GM19240 (cell line): ENCODE measurements around the gene PAPOLA.
"Not testable (repeated sequence)": the region's sequence is repeated elsewhere in the genome, so short reads cannot be mapped to it uniquely, and the experiment has no call there.

Experiments used
- DNase-seq: peaks from one replicate; pipeline ENCODE4 v3.0.0; 2011; ENCODE audit warnings: low spot score; ENCODE audit not compliant: insufficient read length

The PAPOLA gene

DNA sequence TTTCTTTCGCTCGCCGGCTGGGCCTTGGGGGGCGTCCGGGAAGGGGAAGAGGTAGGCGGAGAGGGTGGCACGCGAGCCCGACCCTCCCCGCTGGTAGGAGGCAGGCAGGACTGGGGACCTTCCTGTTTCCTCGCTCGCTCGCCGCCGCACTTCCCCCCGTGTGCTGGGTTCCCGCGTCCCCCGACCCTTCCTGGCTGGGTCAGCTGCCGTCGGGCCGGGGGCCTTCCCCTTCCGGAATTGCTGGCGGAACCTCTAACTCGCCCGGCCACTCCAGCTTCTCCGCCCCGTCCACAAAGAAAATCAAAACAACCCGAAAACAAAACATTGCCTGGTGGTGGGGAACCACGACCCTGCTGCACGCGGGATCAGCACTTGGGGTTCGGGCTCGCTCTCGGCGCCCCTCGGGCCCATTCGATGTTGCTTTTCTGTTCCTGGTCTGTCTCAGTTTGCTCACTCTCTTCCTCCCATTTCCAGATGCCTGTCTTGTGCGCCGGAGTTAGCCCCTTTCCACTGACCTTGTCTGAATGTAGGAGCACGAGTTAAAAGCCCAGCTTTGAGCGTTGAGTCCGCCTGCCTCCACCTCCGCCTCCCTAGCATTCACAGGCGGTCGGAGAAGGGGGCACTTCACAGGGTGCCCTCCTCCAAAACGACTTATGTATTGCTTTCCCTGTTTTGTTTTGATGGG lies 581 bp downstream of the PAPOLA start:
- DNase-seq = peak; percentile 13

GRCh38 chr14:96503306-96503679 lies 1.1 kb downstream of the PAPOLA start:
- no peak for DNase-seq

DNA sequence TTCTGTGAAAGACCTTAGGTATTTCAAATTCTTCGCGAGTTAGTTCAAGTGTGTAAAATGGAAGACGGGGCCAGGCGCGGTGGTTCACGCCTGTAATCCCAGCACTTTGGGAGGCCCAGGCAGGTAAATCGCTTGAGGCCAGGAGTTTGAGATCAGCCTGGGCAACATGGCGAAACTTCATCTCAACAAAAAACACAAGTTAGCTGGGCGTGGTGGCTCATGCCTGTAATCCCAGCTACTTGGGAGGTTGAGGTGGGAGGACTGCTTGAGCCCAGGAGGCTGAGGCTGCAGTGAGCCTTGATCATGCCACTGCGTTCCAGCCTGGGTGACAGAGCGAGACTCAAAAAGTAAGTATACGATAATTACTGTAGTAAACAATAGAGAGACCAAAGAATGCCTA lies 2.2 kb downstream of the PAPOLA start:
- not testable (repeated sequence) for DNase-seq

DNA sequence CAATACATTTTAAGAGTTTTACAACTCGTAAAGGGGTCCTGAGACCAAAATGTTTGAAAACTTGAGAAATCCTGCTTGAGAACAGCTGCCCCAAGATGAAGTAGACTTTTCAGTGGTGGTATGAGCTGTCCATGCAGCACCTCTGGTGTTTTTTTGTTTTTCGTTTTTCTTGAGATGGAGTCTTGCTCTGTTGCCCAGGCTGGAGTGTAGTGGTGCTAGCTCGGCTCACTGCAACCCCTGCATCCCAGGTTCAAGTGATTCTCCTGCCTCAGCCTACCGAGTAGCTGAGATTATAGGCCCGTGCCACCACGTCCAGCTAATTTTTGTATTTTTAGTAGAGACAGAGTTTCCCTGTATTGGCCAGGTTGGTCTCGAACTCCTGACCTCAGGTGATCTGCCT lies 5.5 kb downstream of the PAPOLA start:
- no peak for DNase-seq

GRCh38 chr14:96508900-96509299 lies 6.7 kb downstream of the PAPOLA start:
- DNase-seq = no peak

DNA sequence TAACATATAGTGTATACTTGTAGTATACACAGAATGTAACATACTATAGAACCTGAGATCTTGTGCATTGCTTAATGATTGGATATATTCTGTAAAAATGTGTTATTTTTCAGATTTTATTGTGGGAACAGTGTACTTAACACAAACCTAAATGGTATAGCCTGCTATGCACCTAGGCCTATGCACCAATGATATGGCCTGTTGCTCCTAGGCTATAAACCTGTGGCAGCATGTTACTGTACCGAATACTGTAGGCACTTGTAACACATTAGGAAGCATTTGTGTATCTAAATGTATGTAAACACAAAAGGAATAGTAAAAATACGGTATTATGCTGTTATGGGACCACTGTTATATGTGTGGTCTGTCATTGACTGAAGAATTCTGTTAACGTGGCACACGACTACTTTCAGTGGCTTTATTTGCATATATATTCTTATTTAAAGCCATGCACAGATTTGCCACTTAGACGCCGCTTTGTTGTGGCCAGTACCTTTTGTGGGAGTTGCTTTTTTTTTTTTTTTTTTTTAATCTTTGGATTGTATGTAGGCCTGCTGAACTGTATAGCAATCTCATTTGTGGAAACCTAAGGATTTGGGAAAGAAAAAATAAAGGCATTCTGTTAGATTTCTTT lies 7.4 kb downstream of the PAPOLA start:
- no peak for DNase-seq

- no peak for DNase-seq
Observed at GRCh38 chr14:96511146-96511545, 9.0 kb downstream of the PAPOLA start.

DNA sequence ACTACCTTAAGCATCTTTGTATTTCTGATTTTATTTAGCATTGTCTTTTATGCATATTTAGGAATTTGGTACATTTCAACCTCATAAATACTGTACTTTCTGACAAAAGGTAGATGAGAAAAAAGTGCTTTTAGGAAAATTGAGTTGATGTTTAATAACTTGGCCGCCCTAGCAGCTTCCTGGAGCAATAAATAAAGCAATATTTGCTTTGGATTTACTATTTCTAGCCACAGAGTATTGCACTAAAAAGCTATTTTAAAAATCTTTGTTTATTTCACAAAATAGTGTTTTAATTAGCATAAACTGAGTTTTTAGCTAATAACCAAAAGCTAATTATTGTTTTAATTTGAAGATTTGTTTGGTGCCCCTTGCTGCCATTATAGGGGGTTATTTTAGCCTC lies 9.5 kb downstream of the PAPOLA start:
- DNase-seq = no peak

- DNase-seq = no peak
Observed at GRCh38 chr14:96512122-96512521, 9.9 kb downstream of the PAPOLA start.

DNA sequence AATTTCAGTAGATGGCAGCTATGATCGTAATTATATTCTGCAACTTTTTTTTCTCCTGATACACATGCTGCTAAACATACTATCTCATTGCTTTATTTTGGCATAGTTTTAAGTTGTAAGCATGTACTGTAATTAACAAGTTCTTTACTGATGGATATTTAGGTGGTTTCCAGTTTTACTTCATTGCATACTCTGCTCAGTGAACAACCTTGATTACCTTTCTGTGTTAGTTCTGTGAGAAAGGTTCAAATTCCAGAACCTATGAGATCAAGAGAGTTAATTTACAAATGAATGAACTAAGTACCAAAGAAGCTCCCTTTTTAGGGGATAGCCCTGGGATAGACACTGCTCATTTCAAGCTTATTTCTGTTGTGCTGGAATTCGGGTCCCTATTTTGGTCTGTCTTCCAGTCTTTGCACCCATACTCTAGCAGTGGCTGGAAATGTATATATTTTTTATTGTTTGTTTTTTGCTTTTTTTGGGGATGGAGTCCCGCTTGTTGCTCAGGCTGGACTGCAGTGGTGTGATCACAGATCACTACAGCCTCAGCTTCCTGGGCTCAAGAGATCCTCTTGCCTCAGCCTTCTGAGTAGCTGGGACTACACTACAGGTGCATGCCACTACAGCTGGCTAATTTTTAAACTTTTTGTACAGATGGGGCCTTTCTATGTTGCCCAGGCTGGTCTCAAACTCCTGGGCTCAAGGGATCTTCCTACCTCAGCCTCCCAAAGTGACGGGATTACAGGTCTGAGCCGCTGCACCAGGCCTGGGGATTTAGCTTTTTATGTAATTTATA lies 10.6 kb downstream of the PAPOLA start:
- DNase-seq = no peak

DNA sequence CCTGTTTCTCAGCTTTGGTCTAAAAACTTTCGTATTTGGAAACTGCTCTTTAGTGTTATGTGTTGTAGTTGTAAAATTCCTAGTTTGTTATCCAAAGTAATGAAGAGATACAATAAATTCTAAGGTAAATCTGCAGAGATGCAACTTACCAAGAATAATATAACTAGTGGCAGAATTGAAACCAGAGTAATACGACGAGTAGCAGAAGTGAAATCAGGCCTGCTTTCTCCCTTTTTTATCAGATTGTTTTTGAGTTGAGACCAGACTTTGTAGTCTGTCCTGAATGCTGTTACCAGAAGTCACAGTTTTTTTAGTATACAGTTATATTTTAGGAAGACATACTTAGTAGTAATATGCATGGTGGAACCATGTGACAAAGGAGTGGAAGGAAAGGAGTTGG lies 12.5 kb downstream of the PAPOLA start:
- no peak for DNase-seq

DNA sequence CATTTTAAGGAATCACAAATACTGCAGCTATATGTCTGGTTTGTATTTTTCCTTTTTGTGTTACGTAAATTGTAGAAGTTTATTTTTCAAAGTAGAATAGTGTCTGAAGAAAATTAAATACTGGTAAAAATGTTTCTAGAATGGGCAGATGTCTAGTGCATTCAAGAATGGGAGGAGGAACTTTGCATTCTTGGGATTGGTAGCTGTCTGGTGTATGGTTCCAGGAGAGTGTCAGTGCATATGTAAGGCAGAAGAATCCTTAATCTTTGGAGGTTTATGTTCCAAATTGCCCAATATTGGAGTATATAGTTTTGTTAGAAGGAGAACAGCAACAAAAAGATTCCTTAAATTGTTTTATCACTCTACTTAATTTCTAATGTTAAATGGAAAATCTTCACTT lies 13.5 kb downstream of the PAPOLA start:
- DNase-seq = no peak

GRCh38 chr14:96516351-96516750 lies 14.2 kb downstream of the PAPOLA start:
- DNase-seq = no peak

DNA sequence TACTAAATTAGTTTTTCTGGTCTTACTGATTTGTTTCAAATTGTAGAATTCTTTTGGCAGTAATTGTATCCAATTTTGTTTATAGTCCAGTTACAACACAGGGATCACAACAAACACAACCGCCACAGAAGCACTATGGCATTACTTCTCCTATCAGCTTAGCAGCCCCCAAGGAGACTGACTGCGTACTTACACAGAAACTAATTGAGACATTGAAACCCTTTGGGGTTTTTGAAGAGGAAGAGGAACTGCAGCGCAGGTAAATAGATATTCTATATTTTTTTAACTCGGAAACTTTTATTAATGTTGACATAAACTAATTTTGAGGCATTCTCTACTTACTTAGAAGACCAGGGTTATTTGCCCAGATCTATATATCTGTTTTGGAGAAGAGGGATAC lies 17.8 kb downstream of the PAPOLA start:
- DNase-seq = no peak

- no peak for DNase-seq
Observed at GRCh38 chr14:96525452-96525851, 23.3 kb downstream of the PAPOLA start.

GRCh38 chr14:96532632-96533031 lies 30.4 kb downstream of the PAPOLA start:
- DNase-seq = no peak

DNA sequence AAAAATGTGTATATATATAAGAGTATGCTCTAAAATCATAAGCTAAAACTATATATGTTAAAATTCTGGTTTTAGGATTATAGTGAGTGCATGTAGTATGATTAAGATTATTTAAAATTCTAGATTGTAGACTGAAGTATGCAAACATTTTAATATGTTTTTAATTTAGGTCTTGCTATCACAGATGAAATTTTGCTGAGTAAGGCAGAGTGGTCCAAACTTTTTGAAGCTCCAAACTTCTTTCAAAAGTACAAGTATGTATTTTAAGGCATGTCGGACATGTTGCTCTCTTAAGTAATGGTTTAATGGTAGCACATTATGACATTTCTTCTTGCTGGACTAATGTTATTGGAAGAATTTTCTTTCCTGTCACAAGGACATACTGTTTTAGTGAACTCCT lies 34.6 kb downstream of the PAPOLA start:
- DNase-seq = no peak

DNA sequence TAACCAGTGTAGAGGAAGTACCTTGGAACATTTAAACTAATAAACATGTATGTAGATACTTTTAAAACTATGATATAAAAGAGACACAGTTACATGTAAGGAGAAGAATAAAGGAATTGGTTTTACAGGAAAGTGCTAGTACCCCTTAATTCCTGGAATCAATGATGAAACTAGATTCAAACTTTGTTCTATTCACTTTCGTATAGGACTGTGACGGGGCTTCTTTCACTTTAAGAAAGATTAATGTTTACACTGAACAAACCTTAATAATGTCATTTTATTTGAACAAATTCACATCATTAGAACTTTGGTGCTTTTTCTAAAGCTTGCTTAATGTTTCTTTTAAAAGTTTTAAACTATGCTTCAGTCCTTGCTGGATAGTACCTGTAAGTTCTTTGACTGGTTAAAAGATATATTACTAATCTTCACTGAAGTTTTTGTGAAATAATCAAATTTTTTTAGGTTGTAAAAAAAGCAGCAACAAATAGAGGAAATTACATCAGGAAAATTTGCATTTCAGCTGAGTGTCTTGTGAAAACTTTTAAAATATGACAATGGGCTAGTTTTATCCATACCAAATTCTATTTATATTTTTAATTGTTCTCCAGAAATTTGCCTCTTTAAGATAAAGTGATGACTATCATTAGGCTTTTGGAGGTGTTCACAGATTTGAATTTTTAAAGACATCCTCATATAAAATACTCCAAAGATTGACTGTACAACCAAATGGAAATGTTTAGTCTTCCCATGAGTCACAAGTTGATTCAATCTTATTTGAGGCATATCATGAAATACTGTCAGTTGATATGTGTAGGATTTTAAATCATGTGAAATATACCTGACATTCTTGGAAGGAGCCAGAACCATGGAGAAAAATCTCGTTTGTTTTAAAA lies 36.2 kb downstream of the PAPOLA start:
- DNase-seq = no peak

- DNase-seq = no peak
Observed at GRCh38 chr14:96538990-96539317, 36.8 kb downstream of the PAPOLA start.

DNA sequence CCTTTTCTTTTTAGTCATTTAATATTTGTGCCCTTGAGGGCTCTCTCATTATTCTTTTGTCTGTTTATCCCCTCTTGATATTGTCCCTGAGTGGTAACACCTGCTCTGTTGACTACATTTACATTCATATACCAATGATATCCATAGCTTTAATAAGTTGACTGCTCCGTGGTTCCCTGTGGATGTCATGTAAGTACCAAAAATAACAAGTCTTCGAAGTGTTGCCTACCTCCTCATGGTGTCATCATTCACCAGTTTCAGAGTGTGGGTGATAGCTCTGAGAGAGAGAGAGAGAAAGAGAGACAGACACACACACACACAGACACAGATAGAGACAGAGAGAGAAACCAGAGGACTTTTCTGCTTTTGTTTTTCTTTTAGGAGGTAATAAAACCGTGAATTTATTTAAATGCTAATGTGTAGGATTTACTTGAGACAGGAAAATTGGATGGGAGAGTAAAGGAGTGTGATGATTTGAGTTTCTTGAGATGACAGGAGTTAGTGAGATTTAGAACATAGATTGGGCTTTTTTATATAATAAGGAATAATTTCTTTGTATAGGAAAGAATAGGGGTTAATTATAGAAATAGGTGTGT lies 52.2 kb downstream of the PAPOLA start:
- no peak for DNase-seq

- no peak for DNase-seq
Observed at GRCh38 chr14:96559571-96559970, 57.4 kb downstream of the PAPOLA start.
